Endothelial cell of umbilical vein (primary cell): ENCODE results near the gene ULK4. TPM values are rescaled to one million over a fixed set of nuclear protein-coding genes. Genes with fewer than 3 reads are reported as not detected.

Source experiments
- BruUV-seq: library from RNA; stranded (reverse); fragments of 400-500 nt; replicated peaks from 2 replicates; lab custom pipeline; 2021; lab: Mats Ljungman, UMichigan
- CTCF ChIA-PET: fragments of 300-600, 350-600 bp; sonication (Branson Sonifier 250); formaldehyde crosslinking; loops from one replicate; lab custom pipeline; 2021; ENCODE audit warnings: antibody characterized with exemption, inconsistent platforms; lab: Charles Lee
- POLR2A ChIA-PET: fragments of 300-600, 350-600 bp; sonication (Branson Sonifier 250); formaldehyde crosslinking; loops from one replicate; lab custom pipeline; 2021; ENCODE audit warnings: antibody characterized with exemption, inconsistent platforms; lab: Charles Lee
- DNase-seq: peaks from one replicate; pipeline ENCODE4 v3.0.0-alpha.2; 2011; ENCODE audit warnings: low read depth, low spot score
- FAIRE-seq: peaks from 2 replicates; lab custom pipeline; 2011; peaks lifted over from hg19 to GRCh38; lab: Jason Lieb, UNC
- H2AFZ ChIP-seq: 2 replicates; pipeline ENCODE4 v1.6.0; 2012; ENCODE audit warnings: low read depth, low read length, control low read depth, inconsistent platforms
- H3K27ac ChIP-seq: 2 replicates; pipeline ENCODE4 v1.5.1; 2011; ENCODE audit warnings: low read depth, mild to moderate bottlenecking, control low read depth, low read length, moderate library complexity; ENCODE audit not compliant: insufficient read depth
- H3K27me3 ChIP-seq, 2 experiments: 2 replicates each; pipeline versions ENCODE4 v1.6.0 to v1.6.1; 2011; ENCODE audit warnings: low read length in 2 of 2, mixed read lengths in 1 of 2; ENCODE audit not compliant: control insufficient read depth in 2 of 2, insufficient read depth in 2 of 2
- H3K36me3 ChIP-seq, 2 experiments: 2 replicates in 1 of 2; 3 replicates in 1 of 2; pipeline ENCODE4 v1.5.1; 2011; ENCODE audit warnings: low read length in 2 of 2, mild to moderate bottlenecking in 1 of 2, moderate library complexity in 1 of 2; ENCODE audit not compliant: control insufficient read depth in 2 of 2, insufficient read depth in 2 of 2; ENCODE audit errors: extremely low read depth in 1 of 2
- H3K4me1 ChIP-seq: 3 replicates; pipeline ENCODE4 v1.5.1; 2011; ENCODE audit warnings: mild to moderate bottlenecking, low read length; ENCODE audit not compliant: control insufficient read depth, insufficient read depth; ENCODE audit errors: extremely low read depth
- H3K4me2 ChIP-seq: 2 replicates; pipeline ENCODE4 v1.6.1; 2011; ENCODE audit warnings: low read length, control low read depth, mixed read lengths; ENCODE audit not compliant: insufficient read depth
- H3K4me3 ChIP-seq, 3 experiments: fragments of 200-600 bp in 1 of 3; sonication (generic), shearing (Covaris generic) in 1 of 3; replicated peaks in 1 of 3; 2 replicates each; pipeline ENCODE4 v1.5.1; 2011 to 2016; ENCODE audit warnings: control low read depth in 3 of 3, low read length in 3 of 3, mild to moderate bottlenecking in 2 of 3, inconsistent platforms in 1 of 3, low read depth in 1 of 3, moderate library complexity in 1 of 3; ENCODE audit not compliant: insufficient read depth in 1 of 3
- H3K79me2 ChIP-seq: 2 replicates; pipeline ENCODE4 v1.6.0; 2012; ENCODE audit warnings: low read length, inconsistent platforms; ENCODE audit not compliant: control insufficient read depth, insufficient read depth
- H3K9ac ChIP-seq: replicated peaks from 2 replicates; pipeline ENCODE3; 2011; ENCODE audit warnings: low read length, control low read depth; ENCODE audit not compliant: insufficient read depth; ENCODE audit errors: extremely low read depth
- H3K9me1 ChIP-seq: replicated peaks from 3 replicates; pipeline ENCODE4 v1.6.0; 2011; ENCODE audit warnings: mild to moderate bottlenecking, low read length; ENCODE audit not compliant: control insufficient read depth, insufficient read depth; ENCODE audit errors: extremely low read depth
- H3K9me3 ChIP-seq: replicated peaks from 2 replicates; pipeline ENCODE4 v1.5.1; 2012; ENCODE audit warnings: low read length, inconsistent platforms; ENCODE audit not compliant: control insufficient read depth, insufficient read depth
- H4K20me1 ChIP-seq: replicated peaks from 2 replicates; pipeline ENCODE3; 2011; ENCODE audit warnings: mild to moderate bottlenecking, low read length; ENCODE audit not compliant: control insufficient read depth, insufficient read depth; ENCODE audit errors: extremely low read depth
- CTCF ChIP-seq, 2 donors: IDR thresholded peaks; 1 replicate in 1 of 2; 2 replicates in 1 of 2; pipeline ENCODE4 v1.5.1; 2011; ENCODE audit warnings: low read length in 2 of 2, mild to moderate bottlenecking in 2 of 2, moderate library complexity in 2 of 2, control low read depth in 1 of 2, inconsistent platforms in 1 of 2, low read depth in 1 of 2; ENCODE audit not compliant: insufficient read depth in 1 of 2; ENCODE audit errors: extremely low read depth in 1 of 2
- EZH2 ChIP-seq: IDR thresholded peaks from 2 replicates; pipeline ENCODE4 v1.6.1; 2012; ENCODE audit warnings: borderline replicate concordance, low read depth, mild to moderate bottlenecking, moderate library complexity, low read length, inconsistent platforms; ENCODE audit not compliant: severe bottlenecking
- FOS ChIP-seq: IDR thresholded peaks from 2 replicates; pipeline ENCODE4 v1.6.1; 2011; ENCODE audit warnings: mild to moderate bottlenecking, low read length, moderate library complexity, borderline replicate concordance; ENCODE audit not compliant: insufficient read depth
- GATA2 ChIP-seq: IDR thresholded peaks from 2 replicates; pipeline ENCODE4 v1.7.0; 2011; ENCODE audit warnings: low read depth, mild to moderate bottlenecking, moderate library complexity, mixed read lengths, low read length; ENCODE audit not compliant: insufficient read length, insufficient read depth
- JUN ChIP-seq: IDR thresholded peaks from 2 replicates; pipeline ENCODE4 v1.6.1; 2011; ENCODE audit warnings: borderline replicate concordance, low read depth; ENCODE audit not compliant: insufficient read length, insufficient read depth
- MYC ChIP-seq: IDR thresholded peaks from one replicate; pipeline ENCODE4 v1.6.1; 2011; ENCODE audit warnings: mild to moderate bottlenecking, low read depth, low read length
- POLR2A ChIP-seq: IDR thresholded peaks from 2 replicates; pipeline ENCODE4 v1.6.1; 2012; ENCODE audit warnings: low read depth, mild to moderate bottlenecking, control low read depth, low read length
- POLR2AphosphoS5 ChIP-seq: IDR thresholded peaks from 2 replicates; pipeline ENCODE4 v1.6.1; 2012; ENCODE audit warnings: low read depth, mild to moderate bottlenecking, control low read depth, low read length, moderate library complexity; ENCODE audit not compliant: insufficient read depth
- dilution Hi-C: fragments of 300-500 bp; cut with MboI; formaldehyde crosslinking; loops from one replicate; pipeline ENCODE4 v1.15.0; 2019; ENCODE audit warnings: low sequenced_read_pairs; ENCODE audit not compliant: extremely low pct_ligation_motif_present
- intact Hi-C: fragments of 100-400 bp; cut with micrococcal nuclease; formaldehyde crosslinking; loops from one replicate; pipeline ENCODE4 v1.10.0; 2022
- polyA plus RNA-seq, 4 experiments: library from polyadenylated mRNA; depleted of rRNA in 3 of 4; stranded (reverse) in 3 of 4; unstranded in 1 of 4; fragments of >200 nt; gene quantifications; 2 replicates each; pipeline versions ENCODE4 v1.2.1 to v1.2.3, GENCODE V29; 2011 to 2012; ENCODE audit warnings: missing spikeins in 1 of 4
- total RNA-seq: library from RNA; stranded (reverse); gene quantifications from 2 replicates; pipeline ENCODE4 v1.2.3, GENCODE V29; 2021
- TF ChIP-seq, protein P1 (sequence below): IDR thresholded peaks from 2 replicates; pipeline ENCODE4 v1.6.1; 2011; ENCODE audit not compliant: insufficient read depth, insufficient read length

The ULK4 gene
- total and polyA plus RNA-seq, 2 donors (not counting 3 experiments of a cell fraction or from before 2014, with no cell fraction given): 3.3 to 16.0 TPM

DNA sequence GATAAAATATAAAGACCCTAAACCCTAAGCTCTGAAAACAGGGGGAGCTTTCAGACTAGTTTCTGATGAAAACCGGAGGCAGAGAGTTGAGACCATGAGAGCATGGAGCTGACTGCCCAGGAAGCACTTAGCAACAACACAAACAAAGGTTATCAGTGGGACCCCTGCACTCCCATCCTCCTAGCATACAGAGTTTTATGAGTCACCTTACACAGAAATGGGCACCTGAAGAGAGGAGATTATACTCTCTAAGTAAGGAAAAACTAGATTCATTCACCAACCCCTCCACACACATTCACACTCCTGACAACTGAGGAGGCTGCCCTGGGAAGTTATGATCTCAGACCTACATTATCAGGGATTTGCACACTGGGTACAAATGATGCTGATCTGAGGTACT lies 261.7 kb downstream of the ULK4 start:
- no peaks in the 10 kb centered on the region for H4K20me1 ChIP-seq
- BruUV-seq: no TSS peak
- no peaks in the 10 kb centered on the region for H3K36me3 ChIP-seq
- H3K79me2 ChIP-seq: no peaks in the 10 kb centered on the region
- no peaks in the 10 kb centered on the region for H3K27me3 ChIP-seq
- peak; percentile 23 for DNase-seq
- POLR2A ChIA-PET: no interaction called here
- no peak overlapping the region for H3K4me3 ChIP-seq
- peaks cover 8% of the 10 kb centered on the region for H3K4me1 ChIP-seq
- H3K9me1 ChIP-seq: no peaks in the 10 kb centered on the region
- intact Hi-C loops: no loop called here
- FAIRE-seq: peak; percentile 49
- no peak overlapping the region for H3K4me2 ChIP-seq
- CTCF ChIA-PET: no interaction called here
- H3K9me3 ChIP-seq: no peaks in the 10 kb centered on the region
- H3K27ac ChIP-seq: no peak overlapping the region
- no peak overlapping the region for H2AFZ ChIP-seq
- dilution Hi-C loops: no loop called here
- H3K9ac ChIP-seq: no peak overlapping the region
- TF ChIP-seq GATA2 (peak; percentile 13), JUN (no peak)

DNA sequence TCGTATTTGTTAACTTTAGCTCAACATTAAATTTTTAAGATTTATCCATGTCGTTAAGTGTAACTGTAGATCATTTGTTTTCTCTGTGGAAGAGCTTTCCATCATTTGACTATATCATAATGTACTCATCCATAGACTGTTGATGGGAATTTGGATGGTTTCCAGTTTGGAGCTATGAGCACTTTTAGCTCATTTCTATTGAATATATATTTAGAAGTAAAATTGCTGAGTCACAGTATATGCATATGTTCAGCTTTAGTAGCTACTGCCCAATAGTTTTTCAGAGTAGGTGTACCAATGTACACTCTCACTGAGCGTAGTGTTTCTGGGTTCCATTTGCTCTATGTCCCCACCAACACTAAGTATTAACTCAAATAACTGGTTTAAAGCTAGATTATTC lies 263.0 kb downstream of the ULK4 start:
- no peaks in the 10 kb centered on the region for H3K27me3 ChIP-seq
- no peak overlapping the region for H3K27ac ChIP-seq
- ChIA-PET POLR2A (no interaction called here), CTCF (interaction anchor here (1.2 to 2.1 kb wide), 2 partner anchors 14 to 17 kb away, joined by 5 to 8 read pairs; no protein-coding TSS in a partner anchor)
- no peak overlapping the region for H2AFZ ChIP-seq
- no peaks in the 10 kb centered on the region for H3K9me1 ChIP-seq
- H3K4me2 ChIP-seq: no peak overlapping the region
- FAIRE-seq: no peak
- H3K4me1 ChIP-seq: peaks cover 8% of the 10 kb centered on the region
- DNase-seq: no peak
- H3K79me2 ChIP-seq: no peaks in the 10 kb centered on the region
- H3K9me3 ChIP-seq: no peaks in the 10 kb centered on the region
- no peaks in the 10 kb centered on the region for H4K20me1 ChIP-seq
- TF ChIP-seq FOS (no peak), MYC (no peak), POLR2AphosphoS5 (no peak), GATA2 (no peak), CTCF (IDR thresholded peaks at IDR 0.05; ENCODE audit: extremely low read depth in 1 of 2, insufficient read depth in 1 of 2, low read depth in 1 of 2, low read length in 2 of 2) (no peak), JUN (no peak), EZH2 (no peak), POLR2A (no peak)
- TF ChIP-seq, protein P1, sequence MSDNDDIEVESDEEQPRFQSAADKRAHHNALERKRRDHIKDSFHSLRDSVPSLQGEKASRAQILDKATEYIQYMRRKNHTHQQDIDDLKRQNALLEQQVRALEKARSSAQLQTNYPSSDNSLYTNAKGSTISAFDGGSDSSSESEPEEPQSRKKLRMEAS: no peak
- no peak overlapping the region for H3K4me3 ChIP-seq
- dilution Hi-C loops: no loop called here
- H3K36me3 ChIP-seq: no peaks in the 10 kb centered on the region
- H3K9ac ChIP-seq: no peak overlapping the region
- no TSS peak for BruUV-seq
- intact Hi-C loops: loop anchor here (5.0 kb wide), 1 partner anchor 183 kb away; no protein-coding TSS in a partner anchor
